VCaP (cell line): ENCODE data around the gene GALC.
A peak's percentile ranks its signal among the peaks of the same experiment; 100 is the strongest.

ENCODE experiments used
- H3K27ac ChIP-seq: fragments of 450-650 bp; 2 replicates; pipeline ENCODE4 v1.5.1; 2017
- TF ChIP-seq, protein P1 (sequence below): fragments of 450-650 bp; conservative IDR thresholded peaks from 2 replicates; pipeline ENCODE4 v1.5.1; 2017; ENCODE audit warnings: mild to moderate bottlenecking, moderate library complexity

The GALC gene

GRCh38 chr14:87934185-87934584 is 58.8 kb downstream of the GALC start:
- TF ChIP-seq, protein P1, sequence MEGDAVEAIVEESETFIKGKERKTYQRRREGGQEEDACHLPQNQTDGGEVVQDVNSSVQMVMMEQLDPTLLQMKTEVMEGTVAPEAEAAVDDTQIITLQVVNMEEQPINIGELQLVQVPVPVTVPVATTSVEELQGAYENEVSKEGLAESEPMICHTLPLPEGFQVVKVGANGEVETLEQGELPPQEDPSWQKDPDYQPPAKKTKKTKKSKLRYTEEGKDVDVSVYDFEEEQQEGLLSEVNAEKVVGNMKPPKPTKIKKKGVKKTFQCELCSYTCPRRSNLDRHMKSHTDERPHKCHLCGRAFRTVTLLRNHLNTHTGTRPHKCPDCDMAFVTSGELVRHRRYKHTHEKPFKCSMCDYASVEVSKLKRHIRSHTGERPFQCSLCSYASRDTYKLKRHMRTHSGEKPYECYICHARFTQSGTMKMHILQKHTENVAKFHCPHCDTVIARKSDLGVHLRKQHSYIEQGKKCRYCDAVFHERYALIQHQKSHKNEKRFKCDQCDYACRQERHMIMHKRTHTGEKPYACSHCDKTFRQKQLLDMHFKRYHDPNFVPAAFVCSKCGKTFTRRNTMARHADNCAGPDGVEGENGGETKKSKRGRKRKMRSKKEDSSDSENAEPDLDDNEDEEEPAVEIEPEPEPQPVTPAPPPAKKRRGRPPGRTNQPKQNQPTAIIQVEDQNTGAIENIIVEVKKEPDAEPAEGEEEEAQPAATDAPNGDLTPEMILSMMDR: peak; percentile 35
- H3K27ac ChIP-seq: no peak overlapping the region

- TF ChIP-seq, protein P1: no peak
Observed at GRCh38 chr14:87916886-87917275, 76.1 kb downstream of the GALC start.

GRCh38 chr14:87916103-87916885 is 76.7 kb downstream of the GALC start:
- TF ChIP-seq, protein P1: no peak
- H3K27ac ChIP-seq: no peak overlapping the region

More at GRCh38 chr14:87916886-87917275, 76.1 kb downstream of the GALC start:
- no peak overlapping the region for H3K27ac ChIP-seq

DNA sequence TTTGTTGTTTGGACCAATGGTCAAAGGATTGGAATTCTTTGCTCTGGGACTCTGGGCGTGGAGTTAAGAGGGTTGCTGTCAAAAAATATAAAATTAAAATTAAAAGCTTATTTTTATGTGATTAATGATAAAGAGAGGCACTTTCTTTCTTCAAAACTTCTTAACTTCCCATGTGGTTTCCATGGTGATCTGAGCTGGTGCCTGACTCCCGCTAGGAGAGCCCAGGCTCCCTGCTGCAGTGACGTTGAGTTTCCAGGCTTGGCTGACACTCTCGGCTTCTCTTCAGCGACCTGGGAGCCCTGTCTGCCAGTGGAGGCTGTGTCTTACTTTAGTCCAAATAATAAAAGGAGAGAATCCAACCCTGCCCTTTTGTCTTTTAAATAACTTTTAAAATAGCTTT is 84.4 kb downstream of the GALC start:
- TF ChIP-seq, protein P1: no peak
- H3K27ac ChIP-seq: no peak overlapping the region

- TF ChIP-seq, protein P1: no peak
- H3K27ac ChIP-seq: no peak overlapping the region
Observed at GRCh38 chr14:87901652-87902051, 91.3 kb downstream of the GALC start.

DNA sequence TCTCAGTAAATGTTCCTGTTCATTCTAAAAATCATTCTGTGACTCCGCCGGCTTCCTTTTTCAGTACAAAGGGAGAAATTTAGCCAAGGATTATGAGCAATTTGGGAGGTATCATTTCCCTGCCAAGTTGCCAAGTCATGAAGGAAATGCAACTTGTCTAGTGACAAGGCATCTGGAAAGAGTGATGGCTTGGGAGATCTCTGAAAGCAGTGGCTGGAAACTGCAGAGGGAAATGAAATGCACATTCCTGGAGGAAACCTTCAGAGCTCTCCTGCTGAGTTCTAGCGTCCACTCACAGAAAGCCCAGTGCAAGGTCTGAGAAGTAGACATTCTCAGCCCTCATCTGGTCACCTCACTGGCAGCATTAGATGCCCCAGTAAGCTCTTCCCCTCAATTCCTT is 91.7 kb downstream of the GALC start:
- TF ChIP-seq, protein P1: no peak
- H3K27ac ChIP-seq: no peak overlapping the region

- TF ChIP-seq, protein P1: no peak
- H3K27ac ChIP-seq: peak overlapping the region; percentile 63
Observed at GRCh38 chr14:87899228-87899627, 93.8 kb downstream of the GALC start.
